Endothelial cell of umbilical vein (primary cell): ENCODE measurements around the gene ZNF346.

ENCODE experiments used
- POLR2AphosphoS5 ChIP-seq: IDR thresholded peaks from 2 replicates; pipeline ENCODE4 v1.6.1; 2012; ENCODE audit warnings: low read depth, mild to moderate bottlenecking, control low read depth, low read length, moderate library complexity; ENCODE audit not compliant: insufficient read depth
- TF ChIP-seq, protein P1 (sequence below), 2 donors: IDR thresholded peaks; 1 replicate in 1 of 2; 2 replicates in 1 of 2; pipeline ENCODE4 v1.5.1; 2011; ENCODE audit warnings: low read length in 2 of 2, mild to moderate bottlenecking in 2 of 2, moderate library complexity in 2 of 2, control low read depth in 1 of 2, inconsistent platforms in 1 of 2, low read depth in 1 of 2; ENCODE audit not compliant: insufficient read depth in 1 of 2; ENCODE audit errors: extremely low read depth in 1 of 2

- TF ChIP-seq, protein P1, sequence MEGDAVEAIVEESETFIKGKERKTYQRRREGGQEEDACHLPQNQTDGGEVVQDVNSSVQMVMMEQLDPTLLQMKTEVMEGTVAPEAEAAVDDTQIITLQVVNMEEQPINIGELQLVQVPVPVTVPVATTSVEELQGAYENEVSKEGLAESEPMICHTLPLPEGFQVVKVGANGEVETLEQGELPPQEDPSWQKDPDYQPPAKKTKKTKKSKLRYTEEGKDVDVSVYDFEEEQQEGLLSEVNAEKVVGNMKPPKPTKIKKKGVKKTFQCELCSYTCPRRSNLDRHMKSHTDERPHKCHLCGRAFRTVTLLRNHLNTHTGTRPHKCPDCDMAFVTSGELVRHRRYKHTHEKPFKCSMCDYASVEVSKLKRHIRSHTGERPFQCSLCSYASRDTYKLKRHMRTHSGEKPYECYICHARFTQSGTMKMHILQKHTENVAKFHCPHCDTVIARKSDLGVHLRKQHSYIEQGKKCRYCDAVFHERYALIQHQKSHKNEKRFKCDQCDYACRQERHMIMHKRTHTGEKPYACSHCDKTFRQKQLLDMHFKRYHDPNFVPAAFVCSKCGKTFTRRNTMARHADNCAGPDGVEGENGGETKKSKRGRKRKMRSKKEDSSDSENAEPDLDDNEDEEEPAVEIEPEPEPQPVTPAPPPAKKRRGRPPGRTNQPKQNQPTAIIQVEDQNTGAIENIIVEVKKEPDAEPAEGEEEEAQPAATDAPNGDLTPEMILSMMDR (IDR thresholded peaks at IDR 0.05; ENCODE audit: extremely low read depth in 1 of 2, insufficient read depth in 1 of 2, low read depth in 1 of 2, low read length in 2 of 2), result no peak
- no peak for TF ChIP-seq POLR2AphosphoS5
These were observed 78.2 kb downstream of the ZNF346 start for GRCh38 chr5:177100714-177101121.
